ENCODE measurements around the gene CENPN.

GRCh38 chr16:80993307-80993706 lies 13.7 kb upstream of the CENPN start:
- TF ChIP-seq, protein P1, sequence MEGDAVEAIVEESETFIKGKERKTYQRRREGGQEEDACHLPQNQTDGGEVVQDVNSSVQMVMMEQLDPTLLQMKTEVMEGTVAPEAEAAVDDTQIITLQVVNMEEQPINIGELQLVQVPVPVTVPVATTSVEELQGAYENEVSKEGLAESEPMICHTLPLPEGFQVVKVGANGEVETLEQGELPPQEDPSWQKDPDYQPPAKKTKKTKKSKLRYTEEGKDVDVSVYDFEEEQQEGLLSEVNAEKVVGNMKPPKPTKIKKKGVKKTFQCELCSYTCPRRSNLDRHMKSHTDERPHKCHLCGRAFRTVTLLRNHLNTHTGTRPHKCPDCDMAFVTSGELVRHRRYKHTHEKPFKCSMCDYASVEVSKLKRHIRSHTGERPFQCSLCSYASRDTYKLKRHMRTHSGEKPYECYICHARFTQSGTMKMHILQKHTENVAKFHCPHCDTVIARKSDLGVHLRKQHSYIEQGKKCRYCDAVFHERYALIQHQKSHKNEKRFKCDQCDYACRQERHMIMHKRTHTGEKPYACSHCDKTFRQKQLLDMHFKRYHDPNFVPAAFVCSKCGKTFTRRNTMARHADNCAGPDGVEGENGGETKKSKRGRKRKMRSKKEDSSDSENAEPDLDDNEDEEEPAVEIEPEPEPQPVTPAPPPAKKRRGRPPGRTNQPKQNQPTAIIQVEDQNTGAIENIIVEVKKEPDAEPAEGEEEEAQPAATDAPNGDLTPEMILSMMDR (IDR thresholded peaks at IDR 0.05; ENCODE audit: insufficient read depth, low read depth, low read length): no peak
- no peak for TF ChIP-seq EZH2 (IDR thresholded peaks at IDR 0.05; ENCODE audit: insufficient read depth, low read length)
